ENCODE results near the gene DCANP1.
A peak's percentile ranks its signal among the peaks of the same experiment; 100 is the strongest.

Gene DCANP1

GRCh38 chr5:135439231-135440205, 7.6 kb downstream of the DCANP1 start:
- FAIRE-seq = no peak

GRCh38 chr5:135438636-135439221, 8.4 kb downstream of the DCANP1 start:
- FAIRE-seq = no peak

- no peak for FAIRE-seq
Observed at GRCh38 chr5:135437796-135438560, 9.2 kb downstream of the DCANP1 start.

- FAIRE-seq = no peak
Observed at GRCh38 chr5:135437422-135437795, 9.7 kb downstream of the DCANP1 start.

- FAIRE-seq = no peak
Observed at GRCh38 chr5:135436951-135437418, 10.2 kb downstream of the DCANP1 start.

- no peak for FAIRE-seq
Observed at GRCh38 chr5:135435467-135436330, 11.4 kb downstream of the DCANP1 start.

- FAIRE-seq = no peak
Observed at GRCh38 chr5:135434591-135435466, 12.3 kb downstream of the DCANP1 start.

- no peak for FAIRE-seq
Observed at GRCh38 chr5:135433681-135434426, 13.3 kb downstream of the DCANP1 start.

GRCh38 chr5:135432113-135432512, 15.0 kb downstream of the DCANP1 start:
- FAIRE-seq = no peak

- FAIRE-seq = no peak
Observed at GRCh38 chr5:135430135-135430437, 17.1 kb downstream of the DCANP1 start.

- no peak for FAIRE-seq
Observed at GRCh38 chr5:135429301-135430134, 17.6 kb downstream of the DCANP1 start.

- FAIRE-seq = no peak
Observed at GRCh38 chr5:135428586-135428985, 18.6 kb downstream of the DCANP1 start.

- no peak for FAIRE-seq
Observed at GRCh38 chr5:135426102-135427082, 20.8 kb downstream of the DCANP1 start.

GRCh38 chr5:135425641-135426040, 21.5 kb downstream of the DCANP1 start:
- FAIRE-seq = no peak

- FAIRE-seq = no peak
Observed at GRCh38 chr5:135423846-135424168, 23.3 kb downstream of the DCANP1 start.

GRCh38 chr5:135423146-135423845, 23.9 kb downstream of the DCANP1 start:
- FAIRE-seq = no peak

- FAIRE-seq = peak; percentile 94
Observed at GRCh38 chr5:135422419-135422818, 24.7 kb downstream of the DCANP1 start.

- FAIRE-seq = no peak
Observed at GRCh38 chr5:135417083-135417482, 30.1 kb downstream of the DCANP1 start.
